ENCODE measurements around the gene EEF1AKMT4.

GRCh38 chr3:184200825-184201224 lies 48.6 kb upstream of the EEF1AKMT4 start:
- TF ChIP-seq, protein P1, sequence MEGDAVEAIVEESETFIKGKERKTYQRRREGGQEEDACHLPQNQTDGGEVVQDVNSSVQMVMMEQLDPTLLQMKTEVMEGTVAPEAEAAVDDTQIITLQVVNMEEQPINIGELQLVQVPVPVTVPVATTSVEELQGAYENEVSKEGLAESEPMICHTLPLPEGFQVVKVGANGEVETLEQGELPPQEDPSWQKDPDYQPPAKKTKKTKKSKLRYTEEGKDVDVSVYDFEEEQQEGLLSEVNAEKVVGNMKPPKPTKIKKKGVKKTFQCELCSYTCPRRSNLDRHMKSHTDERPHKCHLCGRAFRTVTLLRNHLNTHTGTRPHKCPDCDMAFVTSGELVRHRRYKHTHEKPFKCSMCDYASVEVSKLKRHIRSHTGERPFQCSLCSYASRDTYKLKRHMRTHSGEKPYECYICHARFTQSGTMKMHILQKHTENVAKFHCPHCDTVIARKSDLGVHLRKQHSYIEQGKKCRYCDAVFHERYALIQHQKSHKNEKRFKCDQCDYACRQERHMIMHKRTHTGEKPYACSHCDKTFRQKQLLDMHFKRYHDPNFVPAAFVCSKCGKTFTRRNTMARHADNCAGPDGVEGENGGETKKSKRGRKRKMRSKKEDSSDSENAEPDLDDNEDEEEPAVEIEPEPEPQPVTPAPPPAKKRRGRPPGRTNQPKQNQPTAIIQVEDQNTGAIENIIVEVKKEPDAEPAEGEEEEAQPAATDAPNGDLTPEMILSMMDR (conservative IDR thresholded peaks at IDR 0.05; ENCODE audit: low read length) = no peak
- no peak for TF ChIP-seq EZH2phosphoT487 (IDR thresholded peaks at IDR 0.05; ENCODE audit: borderline replicate concordance, low read depth, low read length)
